Astrocyte (in vitro differentiated cells and primary cell): ENCODE measurements around the gene SORL1-AS1.

ENCODE experiments used
- EZH2 ChIP-seq: IDR thresholded peaks from 2 replicates; pipeline ENCODE4 v1.6.1; 2012; ENCODE audit warnings: mild to moderate bottlenecking, low read length, inconsistent platforms; ENCODE audit not compliant: insufficient read depth
- TF ChIP-seq, protein P1 (sequence below): IDR thresholded peaks from 2 replicates; pipeline ENCODE4 v1.5.1; 2011; ENCODE audit warnings: low read depth, mild to moderate bottlenecking, inconsistent platforms, low read length, moderate library complexity; ENCODE audit not compliant: insufficient read depth

DNA sequence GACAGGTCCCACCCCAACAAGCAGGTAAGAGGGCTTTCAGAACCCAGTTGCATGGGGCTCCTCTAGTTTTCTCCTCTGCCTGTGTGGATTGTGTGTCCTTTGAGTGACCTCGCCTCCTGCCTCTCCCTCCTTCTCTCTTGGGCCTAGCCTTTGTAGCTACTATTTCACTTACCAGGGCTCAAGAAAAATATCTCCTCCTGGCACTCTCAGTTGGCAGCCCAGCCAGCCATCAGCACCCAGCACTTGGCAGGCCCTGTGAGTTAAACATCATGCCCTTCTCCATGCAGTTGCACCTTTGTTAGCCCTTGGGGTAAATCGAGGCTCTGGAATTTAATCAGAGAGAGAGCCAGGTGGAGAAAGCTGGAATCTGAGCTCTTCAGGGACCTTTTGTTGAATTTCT, 35.4 kb upstream of the SORL1-AS1 start:
- TF ChIP-seq, protein P1, sequence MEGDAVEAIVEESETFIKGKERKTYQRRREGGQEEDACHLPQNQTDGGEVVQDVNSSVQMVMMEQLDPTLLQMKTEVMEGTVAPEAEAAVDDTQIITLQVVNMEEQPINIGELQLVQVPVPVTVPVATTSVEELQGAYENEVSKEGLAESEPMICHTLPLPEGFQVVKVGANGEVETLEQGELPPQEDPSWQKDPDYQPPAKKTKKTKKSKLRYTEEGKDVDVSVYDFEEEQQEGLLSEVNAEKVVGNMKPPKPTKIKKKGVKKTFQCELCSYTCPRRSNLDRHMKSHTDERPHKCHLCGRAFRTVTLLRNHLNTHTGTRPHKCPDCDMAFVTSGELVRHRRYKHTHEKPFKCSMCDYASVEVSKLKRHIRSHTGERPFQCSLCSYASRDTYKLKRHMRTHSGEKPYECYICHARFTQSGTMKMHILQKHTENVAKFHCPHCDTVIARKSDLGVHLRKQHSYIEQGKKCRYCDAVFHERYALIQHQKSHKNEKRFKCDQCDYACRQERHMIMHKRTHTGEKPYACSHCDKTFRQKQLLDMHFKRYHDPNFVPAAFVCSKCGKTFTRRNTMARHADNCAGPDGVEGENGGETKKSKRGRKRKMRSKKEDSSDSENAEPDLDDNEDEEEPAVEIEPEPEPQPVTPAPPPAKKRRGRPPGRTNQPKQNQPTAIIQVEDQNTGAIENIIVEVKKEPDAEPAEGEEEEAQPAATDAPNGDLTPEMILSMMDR: no peak
- TF ChIP-seq EZH2: no peak
